HG03039 (cell line): Measurements from ENCODE around the gene PTPRM.

Experiments
- ATAC-seq: cut with Tn5 transposase; IDR thresholded peaks from one replicate; pipeline ENCODE4 v1.9.1; 2021; ENCODE audit warnings: mild to moderate bottlenecking, moderate library complexity; ENCODE audit not compliant: unreplicated experiment

The PTPRM gene

DNA sequence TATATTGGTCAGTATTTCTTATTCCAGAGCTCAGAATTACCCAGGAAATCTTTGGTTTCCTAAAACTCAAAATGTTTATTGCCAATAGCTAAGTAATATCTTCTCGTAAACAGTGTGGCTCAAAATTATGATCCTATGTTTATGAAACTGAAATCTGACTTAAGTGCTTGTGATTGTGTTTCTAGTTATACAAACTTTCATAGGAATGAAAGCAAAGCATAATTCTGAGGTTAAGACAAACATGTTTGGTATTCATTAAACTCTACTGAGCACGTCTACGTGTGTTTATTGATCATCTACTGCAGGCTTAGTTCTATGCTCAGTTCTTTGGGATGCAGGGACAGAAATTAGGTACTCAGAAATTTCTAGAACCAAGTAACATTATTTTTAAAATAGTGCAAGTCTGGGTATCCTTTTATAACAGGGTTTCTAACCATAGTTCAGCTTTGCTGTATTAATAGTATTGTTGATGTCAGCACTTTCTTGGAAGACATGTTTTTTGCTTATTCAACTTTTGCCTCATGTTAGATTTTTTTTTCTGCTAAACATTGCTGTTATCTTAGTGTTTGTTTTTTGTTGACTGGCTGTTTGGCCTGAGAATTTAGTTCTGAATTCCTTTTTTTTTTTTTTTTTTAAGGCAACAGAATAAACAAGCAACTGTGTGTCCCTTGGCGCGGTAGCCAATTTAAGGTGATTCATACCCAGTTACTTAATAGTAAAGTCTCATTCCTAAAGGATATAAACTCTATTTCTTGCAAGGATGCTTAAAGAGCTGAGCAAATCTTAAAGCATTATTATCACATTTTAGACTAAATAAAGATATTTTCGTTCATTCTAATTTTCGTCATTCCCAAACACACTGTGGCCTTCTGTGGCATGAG lies 31.3 kb downstream of the PTPRM start:
- ATAC-seq = no peak

DNA sequence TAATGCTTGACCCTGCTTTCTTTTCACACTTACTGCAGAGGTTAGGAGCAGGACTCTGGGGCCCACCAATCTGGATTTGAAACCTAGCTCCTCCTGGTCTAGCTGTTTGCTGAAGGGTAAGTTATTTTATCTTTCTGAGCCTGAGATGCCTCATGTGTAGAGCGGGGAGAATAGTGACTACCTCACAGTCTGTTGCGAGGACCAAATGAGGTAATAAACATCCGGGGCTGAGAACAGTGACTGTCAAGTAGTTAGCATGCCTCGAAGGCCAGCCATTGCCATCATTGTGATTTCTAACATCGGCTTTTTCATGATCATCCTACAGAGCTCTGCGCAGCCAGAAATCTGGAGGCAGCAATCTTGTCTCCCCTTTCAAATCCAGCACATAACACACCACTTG lies 32.9 kb downstream of the PTPRM start:
- ATAC-seq = no peak

DNA sequence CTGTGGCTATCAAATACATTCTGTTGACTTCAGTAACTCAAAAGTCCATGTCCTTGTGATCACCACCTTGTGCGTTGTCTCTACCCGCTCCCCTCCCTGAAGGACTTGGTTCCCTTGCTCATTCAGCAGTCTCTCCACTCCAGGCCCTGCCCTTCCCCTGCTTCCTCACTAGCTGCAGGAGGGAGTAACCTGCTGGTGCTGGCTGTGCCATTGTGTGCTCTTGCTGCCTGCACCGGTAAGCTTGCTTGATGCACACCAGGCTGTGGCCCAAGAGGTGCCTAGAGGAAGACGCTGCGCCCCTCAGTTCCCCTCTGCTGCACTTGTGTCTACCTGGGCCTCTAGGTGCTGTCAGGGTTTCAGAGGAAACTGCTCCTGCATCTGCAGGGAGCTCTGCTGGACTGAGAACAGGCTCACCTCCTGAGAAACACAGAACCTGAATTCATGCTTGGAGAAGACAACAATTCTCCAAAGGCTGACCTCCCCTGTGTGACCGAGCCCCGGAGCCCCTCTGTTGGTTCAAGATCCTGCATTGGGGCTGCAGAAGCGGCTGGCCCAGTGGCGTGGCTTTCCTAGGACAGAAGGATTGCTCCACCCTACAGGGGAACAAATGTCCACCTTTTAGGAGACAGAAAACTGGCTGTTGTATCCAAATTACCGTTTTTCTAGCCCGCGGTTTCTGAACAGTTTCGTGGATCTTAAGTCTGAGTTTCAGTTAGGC lies 33.6 kb downstream of the PTPRM start:
- ATAC-seq = no peak

- ATAC-seq = no peak
These were observed 34.1 kb downstream of the PTPRM start for GRCh38 chr18:7601246-7601615.

DNA sequence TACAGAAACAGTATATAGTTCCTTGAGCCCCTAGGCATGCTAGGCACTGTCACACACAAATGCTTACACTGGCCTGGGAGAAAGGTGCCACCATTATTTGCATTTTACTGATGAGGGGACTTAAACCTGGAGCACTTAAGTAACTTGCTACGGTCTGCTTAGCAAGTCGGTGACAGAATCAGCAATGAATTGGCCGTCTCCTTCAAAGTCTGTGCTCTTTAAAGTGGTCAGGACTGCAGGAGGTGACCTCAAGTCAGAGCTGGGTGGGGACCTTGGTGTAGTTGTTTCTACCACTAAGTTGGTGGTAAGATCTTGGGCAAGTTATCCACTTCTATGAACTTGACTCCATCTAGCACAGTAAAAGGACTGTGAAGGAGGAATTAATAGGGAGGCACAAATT lies 34.8 kb downstream of the PTPRM start:
- ATAC-seq = no peak

GRCh38 chr18:7603259-7604000 lies 36.3 kb downstream of the PTPRM start:
- ATAC-seq = no peak

DNA sequence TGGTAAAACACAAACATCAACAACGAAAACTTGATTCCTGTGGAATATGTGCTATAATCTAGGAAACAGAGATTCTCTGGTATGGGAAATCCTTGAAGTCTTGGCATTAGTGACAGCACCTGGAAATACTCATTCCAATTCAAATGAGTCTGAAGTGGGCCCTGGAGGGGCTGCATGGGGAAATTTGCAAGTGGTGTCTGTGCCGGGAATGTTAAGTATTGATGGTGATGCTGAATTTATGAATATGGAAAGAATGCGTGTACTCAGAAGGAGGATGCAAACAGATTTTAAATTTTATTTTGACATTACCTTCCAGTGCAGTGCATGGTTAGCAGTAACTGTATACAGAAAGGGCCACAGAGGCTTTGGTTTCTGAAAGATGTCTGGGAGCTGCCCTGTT lies 37.2 kb downstream of the PTPRM start:
- ATAC-seq = no peak

- ATAC-seq = no peak
These were observed 38.6 kb downstream of the PTPRM start for GRCh38 chr18:7605705-7606104.

GRCh38 chr18:7607540-7608173 lies 40.5 kb downstream of the PTPRM start:
- ATAC-seq = no peak

DNA sequence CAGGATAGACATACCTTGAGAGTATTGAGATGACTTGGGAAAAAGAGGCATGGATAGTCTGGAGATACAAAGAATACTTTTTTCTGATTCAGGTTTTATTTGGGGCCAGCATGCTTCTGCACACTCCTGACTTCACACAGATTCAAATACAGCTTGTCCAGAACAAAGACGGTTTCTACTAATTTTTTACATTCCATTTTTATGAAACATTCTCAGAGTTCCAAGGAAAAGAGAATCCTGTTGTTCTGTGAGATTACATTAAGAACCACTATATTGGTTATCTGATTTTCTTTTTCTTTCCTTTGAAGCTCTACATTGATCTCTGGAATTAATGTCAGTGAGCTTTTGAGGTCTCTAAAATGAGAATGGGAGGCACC lies 41.0 kb downstream of the PTPRM start:
- ATAC-seq = no peak

GRCh38 chr18:7608781-7609201 lies 41.7 kb downstream of the PTPRM start:
- no peak for ATAC-seq

DNA sequence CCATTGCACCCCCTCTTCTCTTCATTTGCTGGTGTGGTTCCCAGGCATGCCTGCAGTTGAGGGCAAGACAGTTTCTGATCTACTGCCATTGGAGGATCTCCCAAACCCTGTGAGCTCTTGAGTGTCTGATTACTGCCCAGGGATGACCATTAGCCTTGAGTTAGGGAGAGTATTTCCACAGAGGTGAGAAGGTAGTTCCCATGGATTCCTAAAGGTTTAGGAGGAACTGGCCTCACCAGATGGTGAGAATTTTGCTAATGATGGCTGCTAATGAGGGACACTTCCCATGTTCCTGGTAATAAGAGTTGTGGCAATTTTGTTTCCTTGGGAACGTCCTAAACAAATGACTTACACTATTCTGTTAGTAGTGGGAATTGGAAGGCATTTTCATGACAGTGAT lies 42.5 kb downstream of the PTPRM start:
- ATAC-seq = no peak

GRCh38 chr18:7614042-7614441 lies 46.9 kb downstream of the PTPRM start:
- ATAC-seq = no peak

GRCh38 chr18:7615840-7616239 lies 48.7 kb downstream of the PTPRM start:
- no peak for ATAC-seq

- ATAC-seq = no peak
These were observed 49.5 kb downstream of the PTPRM start for GRCh38 chr18:7616661-7617060.

DNA sequence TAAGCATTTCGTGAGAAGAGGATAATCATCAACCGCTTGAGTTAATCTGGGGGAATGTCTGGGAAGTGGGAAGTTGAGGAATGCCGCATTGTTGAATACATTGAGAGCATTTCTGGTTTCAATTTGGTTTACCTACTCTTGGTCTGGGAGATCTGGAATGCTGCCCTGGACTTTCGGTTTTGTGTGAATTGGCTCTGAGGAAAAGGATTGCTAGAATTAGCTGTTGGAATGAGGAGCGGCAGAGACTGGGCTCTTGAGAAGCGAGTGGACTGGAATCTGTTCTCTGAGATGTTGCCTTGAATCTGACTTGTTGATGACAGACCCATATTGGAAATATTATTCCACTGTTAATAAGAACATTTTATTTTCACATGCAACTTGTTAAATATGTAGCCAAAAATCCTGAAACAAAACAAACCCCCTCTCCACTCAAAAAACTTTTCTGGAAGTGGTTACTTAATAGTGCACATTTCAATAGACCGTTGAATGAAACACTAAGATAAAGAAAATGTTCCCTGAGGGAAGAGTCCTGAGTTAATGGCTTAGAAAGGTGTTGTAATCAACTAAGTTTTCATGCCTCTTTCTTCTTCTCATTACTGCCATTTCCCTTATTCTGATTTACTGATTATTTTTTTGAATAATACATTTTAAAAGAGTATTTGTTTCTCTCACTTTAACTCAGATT lies 50.8 kb downstream of the PTPRM start:
- ATAC-seq = no peak

DNA sequence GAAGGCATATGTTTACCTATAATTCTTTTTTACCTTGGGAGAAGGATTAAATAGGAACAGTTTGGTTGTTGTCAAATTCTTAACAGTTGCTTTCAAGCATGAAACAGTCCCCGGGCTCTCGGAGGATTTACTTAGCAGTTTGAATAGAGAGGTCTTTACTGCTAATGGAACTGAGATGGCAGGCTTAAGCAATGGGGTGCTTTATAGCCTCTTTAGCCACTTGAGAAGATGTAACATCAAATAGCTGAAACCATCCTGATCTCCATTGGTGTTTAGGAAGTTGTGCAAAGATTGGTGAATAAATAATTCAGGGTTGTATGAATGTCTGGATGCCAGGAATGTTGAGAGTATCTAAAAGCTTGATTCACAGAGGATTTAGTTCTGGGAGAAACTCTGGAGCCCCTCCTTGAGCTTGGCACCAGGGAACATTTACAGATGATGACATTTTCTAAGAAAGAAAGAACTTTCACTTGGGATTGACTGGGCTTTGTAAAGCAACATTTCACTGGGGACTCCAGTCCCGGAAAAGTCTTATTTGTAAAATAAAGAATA lies 51.9 kb downstream of the PTPRM start:
- no peak for ATAC-seq

DNA sequence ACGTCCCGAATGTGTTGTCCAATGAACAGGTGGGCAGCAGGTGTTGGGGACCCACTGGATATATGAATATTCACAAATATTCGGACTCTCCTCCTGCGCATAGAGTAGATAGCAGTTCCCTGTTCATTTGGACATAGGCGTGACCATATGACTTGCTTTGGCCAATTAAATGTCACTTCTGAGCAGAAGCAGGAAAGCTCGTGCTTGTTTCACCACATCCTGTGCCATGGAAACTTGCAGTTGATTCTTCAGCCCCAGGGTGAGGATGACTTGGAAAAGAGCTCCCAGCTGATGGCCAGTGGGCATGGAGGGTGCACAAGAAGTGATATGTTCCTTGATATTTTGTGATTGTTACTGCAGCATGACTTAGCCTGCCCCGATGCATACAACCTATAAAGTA lies 52.6 kb downstream of the PTPRM start:
- no peak for ATAC-seq

DNA sequence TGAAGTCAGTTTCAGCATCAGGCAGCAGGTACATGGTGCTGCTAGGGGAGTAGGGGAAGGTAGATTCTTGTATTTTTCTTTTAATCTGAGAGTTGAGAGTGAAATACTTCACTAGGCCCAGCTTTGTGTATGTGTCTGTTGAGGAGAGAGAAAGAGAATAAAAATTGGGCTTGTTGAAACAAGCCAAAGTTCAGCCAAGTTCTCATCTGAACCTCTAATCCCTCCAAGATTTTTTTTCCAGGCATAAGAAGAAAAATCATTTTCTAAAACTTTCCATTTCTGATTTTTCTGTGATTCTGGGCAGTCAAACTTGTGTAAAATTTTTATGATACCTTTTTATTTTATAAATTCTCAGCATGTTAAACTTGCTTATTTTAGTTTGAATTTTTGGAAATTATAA lies 55.6 kb downstream of the PTPRM start:
- ATAC-seq = no peak

- ATAC-seq = no peak
These were observed 56.6 kb downstream of the PTPRM start for GRCh38 chr18:7623681-7624080.
